DMS53 (cell line): ENCODE results near the gene DNASE2B.
"Not testable (repeated sequence)": the region's sequence is repeated elsewhere in the genome, so short reads cannot be mapped to it uniquely, and the experiment has no call there.

Source experiments
- DNase-seq: peaks from one replicate; lab custom pipeline; 2025; lab: John Stamatoyannopoulos, UW

Gene DNASE2B

GRCh38 chr1:84412316-84412942 is 14.1 kb downstream of the DNASE2B start:
- no peak for DNase-seq

DNA sequence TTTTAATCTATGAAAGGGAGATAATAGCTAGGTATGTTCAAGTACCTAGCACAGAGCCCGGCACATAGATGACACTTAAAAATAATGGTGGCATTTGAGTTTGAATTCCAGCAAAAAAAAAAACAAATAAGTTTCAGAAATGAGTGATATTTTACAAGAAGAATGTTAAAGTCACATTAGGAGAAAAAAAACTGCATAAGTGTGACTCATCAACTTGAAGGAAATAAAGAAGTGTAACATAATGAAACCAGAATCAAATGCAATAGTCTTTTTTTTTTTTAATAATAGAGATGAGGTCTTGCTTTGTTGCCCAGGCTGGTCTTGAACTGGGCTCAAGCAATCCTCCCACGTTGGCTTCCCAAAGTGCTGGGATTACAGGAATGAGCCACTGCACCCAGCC is 17.1 kb downstream of the DNASE2B start:
- DNase-seq = no peak

DNA sequence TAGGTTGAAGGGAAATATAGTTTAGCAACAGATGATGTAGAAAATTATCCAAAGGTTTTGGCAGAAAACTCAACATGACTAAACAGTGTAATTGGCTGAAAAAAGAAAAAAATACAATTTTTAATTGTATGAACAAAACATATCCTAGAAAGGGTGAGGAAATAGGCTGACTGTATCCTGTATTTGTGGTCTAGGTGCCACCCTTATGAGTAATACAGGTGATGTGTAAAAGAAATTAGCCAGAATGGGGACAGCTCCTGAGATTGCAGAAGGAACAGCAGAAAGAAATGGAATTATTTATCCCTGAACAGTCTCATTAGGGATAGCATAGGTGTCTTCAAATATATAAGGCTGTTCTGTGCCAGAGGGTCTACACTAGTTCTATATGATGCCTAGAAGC is 24.6 kb downstream of the DNASE2B start:
- no peak for DNase-seq

DNA sequence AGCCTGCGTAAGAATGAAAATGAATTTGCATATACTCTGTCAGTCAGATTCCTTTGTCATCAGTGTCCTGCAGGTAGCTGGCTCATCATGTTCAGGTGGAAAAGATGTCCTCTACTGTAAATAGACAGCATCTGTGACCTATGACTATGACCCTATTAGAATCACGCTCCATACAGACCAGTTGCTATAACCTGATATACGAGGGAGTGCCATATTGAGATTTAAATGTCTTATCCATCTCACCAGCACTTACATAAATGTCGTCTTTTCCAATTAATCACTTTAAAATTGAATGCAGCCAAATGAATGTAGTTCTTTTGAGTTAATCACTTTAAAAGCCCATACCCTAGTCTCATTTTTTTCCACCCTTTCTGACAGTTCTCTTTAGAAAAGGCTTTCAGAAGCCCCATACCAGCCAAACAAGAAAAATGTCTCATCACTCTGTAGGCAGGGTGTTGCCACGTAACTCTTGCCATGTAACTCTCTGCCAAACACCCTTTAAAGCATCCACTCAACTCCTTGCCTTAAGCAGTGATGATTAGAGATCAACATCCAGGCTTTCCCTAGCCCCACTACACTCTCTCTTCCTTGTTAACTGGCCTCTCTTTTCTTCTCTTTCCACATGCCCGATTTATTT is 26.3 kb downstream of the DNASE2B start:
- DNase-seq = no peak

DNA sequence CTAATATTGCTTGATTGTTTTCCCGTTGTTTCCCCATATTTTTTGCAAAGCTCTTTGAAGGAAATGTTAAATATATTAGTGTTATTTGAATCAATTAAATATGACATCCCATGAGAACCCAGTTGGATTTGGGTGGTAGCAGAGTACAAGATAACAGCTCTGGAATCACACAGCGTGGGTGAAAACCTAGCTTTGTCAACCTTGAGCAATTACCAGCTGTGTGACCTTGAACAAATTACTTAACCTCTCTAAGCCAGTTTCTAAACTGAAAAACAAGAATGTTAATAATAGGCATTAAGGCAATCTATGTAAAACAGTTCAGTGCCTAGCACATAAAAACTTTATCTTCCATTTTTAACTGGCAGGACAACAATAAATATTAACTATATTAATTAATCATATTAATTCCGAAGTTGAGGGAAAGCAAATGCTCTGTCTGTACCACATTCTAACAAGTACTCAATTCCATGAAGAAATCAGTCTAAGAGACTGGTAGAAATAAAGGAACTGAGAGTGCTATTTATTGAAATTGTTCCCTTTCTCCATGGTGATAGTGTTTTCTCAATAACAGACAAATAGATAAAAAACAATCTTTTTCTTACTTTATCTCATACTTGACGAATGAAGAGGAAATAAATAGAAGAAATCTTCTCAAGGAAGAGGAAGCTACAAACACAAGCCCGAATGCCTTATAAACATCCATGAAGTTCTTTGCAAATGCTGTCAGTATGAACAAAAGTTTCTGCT is 27.0 kb downstream of the DNASE2B start:
- DNase-seq = no peak

DNA sequence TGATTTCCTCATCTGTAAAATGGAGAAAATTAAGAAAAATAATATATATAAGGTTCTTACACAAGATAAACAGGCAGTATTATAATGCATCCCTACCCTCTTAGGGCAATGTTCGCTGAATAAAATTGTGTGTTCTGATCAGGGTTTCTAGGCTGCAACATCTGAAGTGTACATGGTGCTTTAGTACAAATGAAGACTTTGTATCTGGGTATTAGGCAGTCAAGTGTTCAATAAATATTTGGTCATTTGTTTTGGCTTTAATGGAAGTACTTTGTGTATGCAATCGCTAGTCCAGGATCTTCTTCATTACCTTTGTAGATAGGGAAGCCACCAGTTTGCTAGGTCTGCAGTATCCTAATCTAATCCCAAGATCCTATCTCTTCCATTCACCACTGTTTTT is 28.1 kb downstream of the DNASE2B start:
- DNase-seq = peak; percentile 71

- DNase-seq = peak; percentile 45
Observed at GRCh38 chr1:84427250-84428188, 29.2 kb downstream of the DNASE2B start.

DNA sequence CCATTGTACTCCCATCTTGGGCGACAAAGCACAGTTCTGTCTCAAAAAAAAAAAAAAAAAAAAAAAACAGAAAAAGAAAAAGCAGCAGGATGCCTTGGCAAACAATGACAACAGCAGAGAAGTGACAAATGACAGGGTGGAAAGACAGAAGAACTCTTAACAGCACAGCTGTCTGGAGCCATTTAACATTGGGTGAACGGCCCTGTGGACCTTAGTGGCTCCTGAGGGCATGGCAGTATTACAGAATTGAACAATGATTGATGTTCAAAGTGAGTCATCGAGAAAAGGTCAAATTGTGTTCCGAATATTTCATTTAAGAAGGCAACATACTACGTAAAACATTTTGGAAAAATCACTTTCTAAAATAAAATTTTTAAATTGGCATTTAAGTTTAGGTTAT is 30.0 kb downstream of the DNASE2B start:
- no peak for DNase-seq

- no peak for DNase-seq
Observed at GRCh38 chr1:84429231-84429630, 30.9 kb downstream of the DNASE2B start.

DNA sequence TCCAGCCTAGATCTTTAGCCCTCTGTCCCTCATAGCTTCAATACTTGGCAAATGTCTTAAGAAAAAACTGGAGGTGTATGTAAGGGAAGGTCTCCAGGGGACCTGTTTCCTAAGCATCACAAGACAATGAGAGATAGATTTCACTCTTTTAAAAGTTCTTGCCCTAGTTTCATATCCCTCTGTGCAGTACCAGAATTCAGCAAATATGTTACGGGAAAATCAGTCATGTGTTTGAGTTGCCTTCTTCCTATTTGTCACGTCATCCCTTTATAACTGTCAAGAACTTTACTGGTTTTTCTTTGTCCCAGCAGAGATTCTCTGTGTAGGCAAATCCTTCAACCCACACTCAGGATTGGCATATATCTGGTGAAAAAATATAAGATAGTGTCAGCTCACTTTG is 32.3 kb downstream of the DNASE2B start:
- no peak for DNase-seq

DNA sequence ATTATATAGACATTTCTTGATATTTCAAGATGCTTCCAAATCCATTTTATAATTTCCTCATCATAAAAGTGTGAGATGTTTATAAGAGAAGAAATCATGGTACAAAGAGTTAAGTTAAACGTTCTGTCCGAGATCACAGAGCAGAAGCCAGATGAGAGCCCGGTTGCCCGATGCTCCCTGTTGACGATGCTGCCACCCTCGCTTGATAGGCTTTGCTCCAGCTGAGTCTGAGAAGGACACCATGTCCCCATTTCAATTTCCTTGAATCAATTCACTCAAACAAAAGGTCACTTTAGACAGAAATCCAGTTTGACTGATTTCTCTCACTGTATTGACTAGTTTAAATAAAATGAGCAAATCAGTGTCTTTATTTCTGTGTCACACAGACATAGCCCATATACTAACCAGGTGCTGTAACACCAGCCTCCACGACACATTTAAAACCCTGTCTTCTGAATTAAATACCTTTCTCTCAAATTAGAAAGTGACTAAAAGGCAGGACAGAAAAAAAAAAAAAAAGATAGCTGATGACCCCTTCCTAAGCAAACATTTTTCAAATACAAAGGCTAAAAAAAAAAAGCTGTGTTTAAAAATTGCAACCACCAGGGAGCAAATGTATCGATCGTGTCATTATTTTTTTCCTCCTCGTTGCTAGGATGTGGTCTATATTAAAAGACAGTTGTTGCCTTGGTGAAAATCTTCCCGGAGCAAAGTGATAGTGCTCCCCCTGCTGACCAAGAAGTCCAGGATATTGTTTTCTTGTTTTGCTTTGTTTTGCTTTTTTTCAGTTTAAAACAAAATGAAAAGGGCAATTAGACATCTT is 35.2 kb downstream of the DNASE2B start:
- DNase-seq = peak; percentile 91

DNA sequence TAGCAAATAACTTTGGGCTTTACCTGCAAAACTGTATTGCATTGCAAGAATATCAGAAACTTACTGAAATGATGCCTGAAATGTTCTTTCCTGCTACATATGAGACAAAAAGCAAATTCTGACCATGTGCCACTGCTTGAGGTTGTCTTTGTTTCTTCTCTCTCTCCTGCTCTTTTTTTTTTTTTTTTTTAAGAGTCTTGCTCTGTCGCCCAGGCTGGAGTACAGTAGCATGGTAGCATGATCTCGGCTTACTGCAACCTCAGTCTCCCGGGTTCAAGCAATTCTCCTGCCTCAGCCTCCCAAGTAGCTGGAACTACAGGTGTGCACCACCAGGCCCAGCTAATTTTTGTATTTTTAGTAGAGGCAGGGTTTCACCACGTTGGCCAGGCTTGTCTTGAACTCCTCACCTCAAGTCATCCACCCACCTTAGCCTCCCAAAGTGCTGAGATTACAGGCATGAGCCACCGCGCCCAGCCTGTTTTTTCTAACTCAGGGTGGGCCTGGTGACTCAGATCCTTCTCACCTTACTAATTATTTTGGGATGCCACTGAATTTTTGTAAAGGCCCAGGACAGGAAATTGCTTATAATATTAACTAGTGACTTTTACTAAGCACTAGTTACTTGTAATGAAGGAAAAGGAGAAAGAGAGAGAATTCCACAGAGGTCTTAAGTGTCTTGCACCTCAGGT is 35.9 kb downstream of the DNASE2B start:
- DNase-seq = no peak

- DNase-seq = no peak
Observed at GRCh38 chr1:84434801-84435549, 36.7 kb downstream of the DNASE2B start.

GRCh38 chr1:84436876-84437655 is 38.8 kb downstream of the DNASE2B start:
- no peak for DNase-seq

- DNase-seq = peak; percentile 70
Observed at GRCh38 chr1:84442256-84442655, 44.0 kb downstream of the DNASE2B start.

DNA sequence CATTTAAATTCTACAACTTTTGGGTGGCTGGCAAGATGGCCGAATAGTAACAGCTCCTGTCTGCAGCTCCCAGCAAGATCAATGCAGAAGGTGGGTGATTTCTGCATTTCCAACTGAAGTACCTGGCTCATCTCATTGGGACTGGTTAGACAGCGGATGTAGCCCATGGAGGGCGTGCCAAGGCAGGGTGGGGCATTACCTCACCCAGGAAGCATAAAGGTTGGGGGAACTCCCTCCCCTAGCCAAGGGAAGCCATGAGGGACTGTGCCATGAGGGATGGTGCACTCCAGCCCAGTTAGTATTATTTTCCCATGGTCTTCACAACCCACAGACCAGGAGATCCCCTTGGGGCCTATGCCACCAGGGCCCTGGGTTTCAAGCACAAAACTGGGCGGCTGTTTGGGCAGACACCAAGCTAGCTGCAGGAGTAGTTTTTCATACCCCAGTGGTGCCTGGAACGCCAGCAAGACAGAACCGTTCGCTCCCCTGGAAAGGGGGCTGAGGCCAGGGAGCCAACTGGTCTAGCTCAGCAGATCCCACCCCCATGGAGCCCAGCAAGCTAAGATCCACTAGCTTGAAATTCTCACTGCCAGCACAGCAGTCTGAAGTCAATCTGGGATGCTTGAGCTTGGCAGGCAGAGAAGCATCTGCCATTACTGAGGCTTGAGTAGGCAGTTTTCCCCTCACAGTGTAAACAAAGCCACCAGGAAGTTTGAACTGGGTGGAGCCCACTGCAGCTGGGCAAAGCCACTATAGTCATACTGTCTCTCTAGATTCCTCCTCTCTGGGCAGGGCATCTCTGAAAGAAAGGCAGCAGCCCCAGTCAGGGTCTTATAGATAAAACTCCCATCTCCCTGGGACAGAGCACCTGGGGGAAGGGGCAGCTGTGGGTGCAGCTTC is 44.7 kb downstream of the DNASE2B start:
- peak; percentile 70 for DNase-seq

DNA sequence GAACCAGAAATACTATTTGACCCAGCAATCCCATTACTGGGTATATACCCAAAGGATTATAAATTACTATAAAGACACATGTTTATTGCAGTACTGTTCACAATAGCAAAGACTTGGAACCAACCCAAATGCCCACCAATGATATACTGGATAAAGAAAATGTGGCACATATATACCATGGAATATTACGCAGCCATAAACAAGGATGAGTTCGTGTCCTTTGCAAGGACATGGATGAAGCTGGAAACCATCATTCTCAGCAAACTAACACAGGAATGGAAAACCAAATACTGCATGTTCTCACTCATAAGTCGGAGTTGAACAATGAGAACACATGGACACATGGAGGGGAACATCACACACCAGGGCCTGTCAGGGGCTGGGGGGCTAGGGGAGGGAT is 50.4 kb downstream of the DNASE2B start:
- not testable (repeated sequence) for DNase-seq

- no peak for DNase-seq
Observed at GRCh38 chr1:84450910-84451309, 52.6 kb downstream of the DNASE2B start.
